GM12891 (cell line): Measurements from ENCODE around the gene NOL11.

Experiments
- PAX5 ChIP-seq: IDR thresholded peaks from 2 replicates; pipeline ENCODE4 v1.6.1; 2011; ENCODE audit warnings: low read length, moderate library complexity, mild to moderate bottlenecking; ENCODE audit not compliant: insufficient read depth, severe bottlenecking
- POLR2A ChIP-seq: IDR thresholded peaks from 2 replicates; pipeline ENCODE4 v1.6.1; 2011; ENCODE audit warnings: low read depth, low read length, control low read depth

DNA sequence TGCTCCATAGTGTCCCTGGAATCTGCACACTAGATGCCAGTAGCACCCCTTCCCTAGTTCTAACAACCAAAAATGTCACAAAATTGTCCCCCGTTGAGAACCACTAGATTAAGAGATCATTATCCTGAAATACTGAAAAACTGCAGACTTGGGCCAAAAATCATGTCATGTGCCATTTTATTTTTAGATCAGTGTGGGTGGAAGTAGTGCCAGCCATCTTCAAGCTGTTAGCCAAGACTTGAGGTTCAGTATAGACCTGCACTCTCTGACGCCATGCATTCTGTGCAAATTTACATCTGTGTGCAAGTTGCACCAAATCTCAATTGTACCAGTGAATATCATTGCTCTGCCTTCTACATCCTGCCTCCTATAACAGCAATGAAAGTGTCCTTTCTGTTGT is 31.5 kb upstream of the NOL11 start:
- no peak for TF ChIP-seq POLR2A
- no peak for TF ChIP-seq PAX5
